Stomach (tissue), 9 donors: ENCODE results near the gene GTSF1L. TPM values are rescaled to one million over a fixed set of nuclear protein-coding genes. Genes with fewer than 3 reads are reported as not detected.

Experiments
- DNase-seq, 2 donors: peaks; one replicate each; pipeline versions ENCODE4 v3.0.0 to v3.0.0-alpha.2; 2013 to 2019
- H3K27ac ChIP-seq, 5 donors: fragments of 200-600 bp in 4 of 5; sonication (generic) in 4 of 5; one replicate each; pipeline ENCODE4 v1.5.1; 2013 to 2019; ENCODE audit warnings: mild to moderate bottlenecking in 1 of 5, moderate library complexity in 1 of 5
- H3K27me3 ChIP-seq, 3 donors: fragments of 200-600 bp; sonication (generic); one replicate each; pipeline ENCODE4 v1.5.1; 2017 to 2019; ENCODE audit warnings: mixed run types in 1 of 3
- H3K36me3 ChIP-seq, 4 donors: fragments of 200-600 bp; sonication (generic); 1 replicate in 3 of 4; 2 replicates in 1 of 4; pipeline ENCODE4 v1.5.1; 2016 to 2019
- H3K4me1 ChIP-seq, 4 donors: fragments of 200-600 bp; sonication (generic); one replicate each; pipeline ENCODE4 v1.5.1; 2016 to 2019
- H3K4me3 ChIP-seq, 4 donors: fragments of 200-600 bp; sonication (generic) in 3 of 4; one replicate each; pipeline ENCODE4 v1.5.1; 2016 to 2019; ENCODE audit warnings: mild to moderate bottlenecking in 1 of 4
- H3K9me3 ChIP-seq, 4 donors: fragments of 200-600 bp; sonication (generic); one replicate each; pipeline ENCODE4 v1.5.1; 2016 to 2019
- CTCF ChIP-seq, 7 experiments: fragments of 450-650 bp in 4 of 7; fragments of 200-600 bp in 3 of 7; sonication (generic) in 3 of 7; IDR thresholded peaks; one replicate each; pipeline ENCODE4 v1.5.1; 2016 to 2019; ENCODE audit warnings: antibody characterized with exemption in 7 of 7, control low read depth in 2 of 7, mild to moderate bottlenecking in 1 of 7
- EP300 ChIP-seq: sonication (generic); formaldehyde crosslinking; IDR thresholded peaks from one replicate; pipeline ENCODE4 v1.6.1; 2017; ENCODE audit warnings: antibody characterized with exemption
- POLR2A ChIP-seq, 4 donors: fragments of 450-650 bp; IDR thresholded peaks; one replicate each; pipeline ENCODE4 v1.6.1; 2016; ENCODE audit warnings: antibody characterized with exemption in 4 of 4, control low read depth in 2 of 4, mild to moderate bottlenecking in 1 of 4, moderate library complexity in 1 of 4
- POLR2AphosphoS5 ChIP-seq, 3 donors: sonication (generic); formaldehyde crosslinking; IDR thresholded peaks; one replicate each; pipeline ENCODE4 v1.6.1; 2016; ENCODE audit warnings: antibody characterized with exemption in 3 of 3
- WGBS, 5 donors: extraction: QIAGEN DNeasy Blood & Tissue Kit in 3 of 5; methylation state at CpG; one replicate each; pipeline versions ENCODE4 v1.1.5 to v1.1.7; 2013 to 2018; 5-methylcytosine and 5-hydroxymethylcytosine counted together
- intact Hi-C: fragments of 100-400 bp; cut with DNase I; formaldehyde crosslinking; loops from one replicate; pipeline ENCODE4 v1.15.1; 2023; ENCODE audit warnings: low total_unique reads
- polyA plus RNA-seq, 3 donors: library from polyadenylated mRNA; stranded (reverse); fragments of 200-250 nt; gene quantifications; one replicate each; pipeline ENCODE4 v1.2.3, GENCODE V29; 2013
- total RNA-seq, 5 donors: library from RNA; depleted of rRNA; stranded (reverse); fragments of >200 nt; gene quantifications; one replicate each; pipeline versions ENCODE4 v1.1.0 to v1.2.3, GENCODE V29; 2014 to 2016
- donor health status: healthy with polysubstance abuse.
- donor health status: Bipolar disorder and iron deficiency.
- donor health status: healthy.

The GTSF1L gene
- total and polyA plus RNA-seq, 8 donors, result not detected

GRCh38 chr20:43731469-43731868, 4.7 kb upstream of the GTSF1L start:
- WGBS, 5 donors, result 54 to 81% (median 73%) methylated on average over 5 to 7 of the region's 7 CpGs
- H3K27me3 ChIP-seq, result peaks cover 0 to 17% (median 0%) of the 10 kb centered on the region in 3 donors

GRCh38 chr20:43728686-43729255, 2.0 kb upstream of the GTSF1L start:
- TF ChIP-seq POLR2AphosphoS5 (IDR thresholded peaks at IDR 0.05) (no peak), POLR2A (IDR thresholded peaks at IDR 0.05) (no peak), CTCF (IDR thresholded peaks at IDR 0.05) (no peak), EP300 (no peak)
- Histone ChIP-seq H3K27me3 (peaks cover 0 to 7% (median 0%) of the 10 kb centered on the region in 3 donors), H3K36me3 (no peaks in the 10 kb centered on the region), H3K4me3 (no peak overlapping the region), H3K4me1 (no peaks in the 10 kb centered on the region), H3K9me3 (no peaks in the 10 kb centered on the region), H3K27ac (no peak overlapping the region)
- 80 to 88% (median 84%) methylated on average over 7 of the region's 7 CpGs for whole genome bisulfite sequencing, 5 donors
- no peak for DNase-seq
- intact Hi-C loops, result no loop called here

More at GRCh38 chr20:43731469-43731868, 4.7 kb upstream of the GTSF1L start:
- Histone ChIP-seq H3K27ac (no peak overlapping the region), H3K4me3 (no peak overlapping the region), H3K36me3 (no peaks in the 10 kb centered on the region), H3K9me3 (no peaks in the 10 kb centered on the region), H3K4me1 (no peaks in the 10 kb centered on the region)
- intact Hi-C loops, result no loop called here
- no peak for DNase-seq
- TF ChIP-seq EP300 (no peak), CTCF (IDR thresholded peaks at IDR 0.05) (no peak), POLR2AphosphoS5 (IDR thresholded peaks at IDR 0.05) (no peak), POLR2A (IDR thresholded peaks at IDR 0.05) (no peak)

GRCh38 chr20:43727980-43728590, 1.3 kb upstream of the GTSF1L start:
- no peaks in the 10 kb centered on the region for H3K36me3 ChIP-seq
- H3K4me3 ChIP-seq, result no peak overlapping the region
- WGBS, 5 donors, result 57 to 75% (median 61%) methylated on average over 1 of the region's 1 CpG
- intact Hi-C loops, result no loop called here
- H3K9me3 ChIP-seq, result no peaks in the 10 kb centered on the region
- H3K27me3 ChIP-seq, result peaks cover 0 to 7% (median 0%) of the 10 kb centered on the region in 3 donors
- no peaks in the 10 kb centered on the region for H3K4me1 ChIP-seq
- DNase-seq, result peak in 1 of 2 donors; percentile 30
- TF ChIP-seq EP300 (no peak), POLR2A (IDR thresholded peaks at IDR 0.05) (no peak), CTCF (IDR thresholded peaks at IDR 0.05) (no peak), POLR2AphosphoS5 (IDR thresholded peaks at IDR 0.05) (no peak)
- H3K27ac ChIP-seq, result no peak overlapping the region

GRCh38 chr20:43726333-43726732, 469 bp downstream of the GTSF1L start:
- TF ChIP-seq EP300 (no peak), CTCF (IDR thresholded peaks at IDR 0.05) (no peak), POLR2AphosphoS5 (IDR thresholded peaks at IDR 0.05) (no peak), POLR2A (IDR thresholded peaks at IDR 0.05) (no peak)
- intact Hi-C loops, result no loop called here
- H3K4me1 ChIP-seq, result no peaks in the 10 kb centered on the region
- WGBS, 5 donors, result 81 to 92% (median 88%) methylated on average over 10 of the region's 10 CpGs
- H3K36me3 ChIP-seq, result no peaks in the 10 kb centered on the region
- H3K27me3 ChIP-seq, result peaks cover 0 to 9% (median 0%) of the 10 kb centered on the region in 3 donors
- no peak for DNase-seq
- no peaks in the 10 kb centered on the region for H3K9me3 ChIP-seq
- no peak overlapping the region for H3K4me3 ChIP-seq
- H3K27ac ChIP-seq, result no peak overlapping the region
